ENCODE data around the gene CPZ.

- TF ChIP-seq CTCF (tag by site-specific recombination; IDR thresholded peaks at IDR 0.05) (no peak), ZSCAN4 (tag by site-specific recombination; IDR thresholded peaks at IDR 0.05) (no peak), TCF7L2 (IDR thresholded peaks at IDR 0.05; ENCODE audit: borderline replicate concordance, low read depth, low read length) (no peak), ZBTB10 (tag by site-specific recombination; IDR thresholded peaks at IDR 0.05) (no peak), ZNF175 (tag by site-specific recombination; IDR thresholded peaks at IDR 0.05) (no peak), ZNF24 (tag by site-specific recombination; IDR thresholded peaks at IDR 0.05) (no peak), ZNF114 (tag by site-specific recombination; IDR thresholded peaks at IDR 0.05) (no peak)
Measured at GRCh38 chr4:8585721-8586212, 6.8 kb upstream of the CPZ start.

Data from HEK293 (cell line).